ENCODE results near the gene CHRND. TPM values are rescaled to one million over a fixed set of nuclear protein-coding genes. Genes with fewer than 3 reads are reported as not detected.

Gene CHRND
- total and polyA plus RNA-seq, 2 of the 13 experiments (the other 11 are each of a cell fraction or from before 2014, with no cell fraction given), result 0.18 TPM; not detected in 1

GRCh38 chr2:232574674-232575403 is 48.9 kb downstream of the CHRND start (continued):
- TF ChIP-seq ARID4A (CRISPR knock-in tag; IDR thresholded peaks at IDR 0.05; ENCODE audit: borderline replicate concordance) (0 out of 2 replicates have a peak, but pooled peaks have one; percentile 15), HNF4A (CRISPR knock-in tag; IDR thresholded peaks at IDR 0.05) (peak; percentile 79), ZBTB20 (CRISPR knock-in tag; IDR thresholded peaks at IDR 0.05; ENCODE audit: borderline replicate concordance, low read depth) (peak; percentile 67; the same call in 1 of the 2 replicates), DNMT3B (CRISPR knock-in tag; conservative IDR thresholded peaks at IDR 0.05) (no peak), ZNF619 (CRISPR knock-in tag; IDR thresholded peaks at IDR 0.05) (no peak), ZSCAN29 (CRISPR knock-in tag; conservative IDR thresholded peaks at IDR 0.05) (peak; percentile 70; the same call in 1 of the 2 replicates), LCORL (IDR thresholded peaks at IDR 0.05) (no peak), LCORL (CRISPR knock-in tag; IDR thresholded peaks at IDR 0.05) (peak; percentile 83; the same call in 1 of the 2 replicates), ZBTB8A (CRISPR knock-in tag; IDR thresholded peaks at IDR 0.05; ENCODE audit: borderline replicate concordance, low read depth) (no peak), ZNF710 (CRISPR knock-in tag; IDR thresholded peaks at IDR 0.05; ENCODE audit: borderline replicate concordance) (no peak), GMEB1 (CRISPR knock-in tag; IDR thresholded peaks at IDR 0.05; ENCODE audit: borderline replicate concordance) (peak; percentile 26; the same call in 1 of the 2 replicates), REPIN1 (CRISPR knock-in tag; IDR thresholded peaks at IDR 0.05; ENCODE audit: borderline replicate concordance, low read depth) (peak; percentile 91), HNF1B (CRISPR knock-in tag; IDR thresholded peaks at IDR 0.05) (no peak; the same call in 1 of the 2 replicates), NR2C2 (CRISPR knock-in tag; IDR thresholded peaks at IDR 0.05; ENCODE audit: borderline replicate concordance) (no peak), KLF16 (CRISPR knock-in tag; IDR thresholded peaks at IDR 0.05) (no peak), KDM6A (CRISPR knock-in tag; IDR thresholded peaks at IDR 0.05; ENCODE audit: low read depth) (no peak), POLR2AphosphoS5 (IDR thresholded peaks at IDR 0.05; ENCODE audit: low read depth, low read length) (no peak), NRL (CRISPR knock-in tag; IDR thresholded peaks at IDR 0.05; ENCODE audit: borderline replicate concordance) (no peak), SP140L (CRISPR knock-in tag; IDR thresholded peaks at IDR 0.05; ENCODE audit: borderline replicate concordance) (no peak), CAMTA2 (CRISPR knock-in tag; IDR thresholded peaks at IDR 0.05; ENCODE audit: borderline replicate concordance) (no peak)
